Measurements from ENCODE around the gene CDKN3.

Gene CDKN3

GRCh38 chr14:54425537-54426274 lies 28.9 kb downstream of the CDKN3 start:
- no peak for ATAC-seq (ENCODE audit: insufficient read depth, low read depth)
- TF ChIP-seq CTCF (IDR thresholded peaks at IDR 0.05; ENCODE audit: borderline replicate concordance, extremely low read depth, low read length, poor library complexity, severe bottlenecking) (no peak), EZH2 (IDR thresholded peaks at IDR 0.05; ENCODE audit: borderline replicate concordance, low read depth, low read length, severe bottlenecking) (no peak)
- no peaks in the 10 kb centered on the region for H3K9me3 ChIP-seq (ENCODE audit: insufficient read depth, low read length, severe bottlenecking)
- no peaks in the 10 kb centered on the region for H3K27me3 ChIP-seq (ENCODE audit: insufficient read depth, low read length, poor library complexity)
- no peak overlapping the region for H3K4me3 ChIP-seq (ENCODE audit: low read depth in 1 of 2, low read length in 2 of 2)
- peaks cover 90% of the 10 kb centered on the region for H3K36me3 ChIP-seq (ENCODE audit: insufficient read depth, low read length)
- no peak overlapping the region for H3K9ac ChIP-seq (ENCODE audit: low read depth, low read length)
- H2AFZ ChIP-seq (ENCODE audit: low read depth, low read length): no peak overlapping the region
- no peaks in the 10 kb centered on the region for H3K4me1 ChIP-seq (ENCODE audit: insufficient read depth, low read length)
- H3K4me2 ChIP-seq (ENCODE audit: insufficient read depth, low read length): no peak overlapping the region
- H4K20me1 ChIP-seq (ENCODE audit: insufficient read depth, low read length): peaks cover 10% of the 10 kb centered on the region; the same call in 1 of the 2 replicates
- H3K27ac ChIP-seq (ENCODE audit: low read length): no peak overlapping the region
- DNase-seq: no peak
- peaks cover 14% of the 10 kb centered on the region for H3K79me2 ChIP-seq (ENCODE audit: insufficient read depth, low read length)

GRCh38 chr14:54427871-54428270 lies 31.1 kb downstream of the CDKN3 start:
- H3K4me2 ChIP-seq (ENCODE audit: insufficient read depth, low read length): no peak overlapping the region
- peaks cover 94% of the 10 kb centered on the region for H3K36me3 ChIP-seq (ENCODE audit: insufficient read depth, low read length)
- TF ChIP-seq EZH2 (IDR thresholded peaks at IDR 0.05; ENCODE audit: borderline replicate concordance, low read depth, low read length, severe bottlenecking): no peak
- no peak for TF ChIP-seq CTCF (IDR thresholded peaks at IDR 0.05; ENCODE audit: borderline replicate concordance, extremely low read depth, low read length, poor library complexity, severe bottlenecking)
- H4K20me1 ChIP-seq (ENCODE audit: insufficient read depth, low read length): peaks cover 14% of the 10 kb centered on the region; the same call in 1 of the 2 replicates
- no peaks in the 10 kb centered on the region for H3K27me3 ChIP-seq (ENCODE audit: insufficient read depth, low read length, poor library complexity)
- no peak for ATAC-seq (ENCODE audit: insufficient read depth, low read depth)
- no peak for DNase-seq
- H3K9me3 ChIP-seq (ENCODE audit: insufficient read depth, low read length, severe bottlenecking): no peaks in the 10 kb centered on the region
- H3K4me1 ChIP-seq (ENCODE audit: insufficient read depth, low read length): no peaks in the 10 kb centered on the region
- no peak overlapping the region for H3K9ac ChIP-seq (ENCODE audit: low read depth, low read length)
- H3K79me2 ChIP-seq (ENCODE audit: insufficient read depth, low read length): peaks cover 36% of the 10 kb centered on the region
- H3K4me3 ChIP-seq (ENCODE audit: low read depth in 1 of 2, low read length in 2 of 2): no peak overlapping the region
- H2AFZ ChIP-seq (ENCODE audit: low read depth, low read length): no peak overlapping the region
- H3K27ac ChIP-seq (ENCODE audit: low read length): no peak overlapping the region

GRCh38 chr14:54428527-54428926 lies 31.7 kb downstream of the CDKN3 start:
- peaks cover 95% of the 10 kb centered on the region for H3K36me3 ChIP-seq (ENCODE audit: insufficient read depth, low read length)
- no peak for ATAC-seq (ENCODE audit: insufficient read depth, low read depth)
- no peak overlapping the region for H3K4me2 ChIP-seq (ENCODE audit: insufficient read depth, low read length)
- H3K9me3 ChIP-seq (ENCODE audit: insufficient read depth, low read length, severe bottlenecking): no peaks in the 10 kb centered on the region
- H3K9ac ChIP-seq (ENCODE audit: low read depth, low read length): no peak overlapping the region
- no peaks in the 10 kb centered on the region for H3K4me1 ChIP-seq (ENCODE audit: insufficient read depth, low read length)
- H3K27me3 ChIP-seq (ENCODE audit: insufficient read depth, low read length, poor library complexity): no peaks in the 10 kb centered on the region
- DNase-seq: no peak
- no peak overlapping the region for H2AFZ ChIP-seq (ENCODE audit: low read depth, low read length)
- H3K27ac ChIP-seq (ENCODE audit: low read length): no peak overlapping the region
- no peak for TF ChIP-seq CTCF (IDR thresholded peaks at IDR 0.05; ENCODE audit: borderline replicate concordance, extremely low read depth, low read length, poor library complexity, severe bottlenecking)
- TF ChIP-seq EZH2 (IDR thresholded peaks at IDR 0.05; ENCODE audit: borderline replicate concordance, low read depth, low read length, severe bottlenecking): no peak
- H3K79me2 ChIP-seq (ENCODE audit: insufficient read depth, low read length): peaks cover 42% of the 10 kb centered on the region
- no peak overlapping the region for H3K4me3 ChIP-seq (ENCODE audit: low read depth in 1 of 2, low read length in 2 of 2)
- peaks cover 14% of the 10 kb centered on the region; the same call in 1 of the 2 replicates for H4K20me1 ChIP-seq (ENCODE audit: insufficient read depth, low read length)

Measured in DND-41 (cell line).